Left ventricle myocardium superior (tissue), 1 donor: ENCODE data around the gene COL2A1. TPM values are rescaled to one million over a fixed set of nuclear protein-coding genes. Genes with fewer than 3 reads are reported as not detected.

Source experiments
- ATAC-seq: fragments of 200-7000 bp; cut with Tn5 transposase; one replicate; pipeline ENCODE4 v1.9.1; 2020; ENCODE audit warnings: mild to moderate bottlenecking, moderate library complexity
- DNase-seq: peaks from one replicate; pipeline ENCODE4 v3.0.0-alpha.2; 2020
- intact Hi-C: fragments of 100-400 bp; cut with micrococcal nuclease; formaldehyde crosslinking; loops from one replicate; pipeline ENCODE4 v1.11.0; 2022
- total RNA-seq: library from RNA; stranded (reverse); fragmentation: NEBNext Ultra II Directional; extraction: Animal tissue kit (Norgen Biotek cat#: 25700); gene quantifications from one replicate; pipeline ENCODE4 v1.2.1, GENCODE V29; 2021
- donor health status: DM: no; HTN: yes; CAD: no; lungs with severe emphysema.

Gene COL2A1
- total RNA-seq, 1 donor from 2014 or later, result 0.25 TPM

- intact Hi-C loops, result no loop called here
- DNase-seq (no peak), ATAC-seq (peak; percentile 59)
These were observed 8.3 kb downstream of the COL2A1 start for GRCh38 chr12:47995981-47996401.

GRCh38 chr12:47993491-47993890 lies 10.8 kb downstream of the COL2A1 start:
- DNase-seq (no peak), ATAC-seq (no peak)
- intact Hi-C loops, result no loop called here

GRCh38 chr12:47992776-47993175 lies 11.5 kb downstream of the COL2A1 start:
- intact Hi-C loops, result no loop called here
- ATAC-seq (no peak), DNase-seq (no peak)

- ATAC-seq, result no peak
- no peak for DNase-seq
- intact Hi-C loops, result no loop called here
These were observed 12.9 kb downstream of the COL2A1 start for GRCh38 chr12:47991106-47992061.

- ATAC-seq, result no peak
- no peak for DNase-seq
- intact Hi-C loops, result no loop called here
These were observed 13.7 kb downstream of the COL2A1 start for GRCh38 chr12:47990351-47991105.

- intact Hi-C loops, result no loop called here
- ATAC-seq (no peak), DNase-seq (no peak)
These were observed 14.6 kb downstream of the COL2A1 start for GRCh38 chr12:47989666-47990065.

- intact Hi-C loops, result no loop called here
- ATAC-seq (no peak), DNase-seq (no peak)
These were observed 15.3 kb downstream of the COL2A1 start for GRCh38 chr12:47989023-47989417.

- intact Hi-C loops, result no loop called here
- DNase-seq (no peak), ATAC-seq (peak; percentile 71)
These were observed 15.9 kb downstream of the COL2A1 start for GRCh38 chr12:47988073-47989022.

- peak; percentile 37 for ATAC-seq
- DNase-seq, result no peak
- intact Hi-C loops, result no loop called here
These were observed 16.7 kb downstream of the COL2A1 start for GRCh38 chr12:47987411-47988072.

GRCh38 chr12:47986832-47987231 lies 17.4 kb downstream of the COL2A1 start:
- no peak for ATAC-seq
- intact Hi-C loops, result no loop called here
- no peak for DNase-seq

- ATAC-seq, result no peak
- DNase-seq, result no peak
- intact Hi-C loops, result no loop called here
These were observed 18.0 kb downstream of the COL2A1 start for GRCh38 chr12:47986291-47986660.

GRCh38 chr12:47985596-47986290 lies 18.5 kb downstream of the COL2A1 start:
- no peak for ATAC-seq
- intact Hi-C loops, result no loop called here
- no peak for DNase-seq

- intact Hi-C loops, result no loop called here
- DNase-seq, result no peak
- no peak for ATAC-seq
These were observed 19.9 kb downstream of the COL2A1 start for GRCh38 chr12:47984331-47984801.

GRCh38 chr12:47983541-47984115 lies 20.6 kb downstream of the COL2A1 start:
- no peak for DNase-seq
- no peak for ATAC-seq
- intact Hi-C loops, result no loop called here

GRCh38 chr12:47982770-47983169 lies 21.5 kb downstream of the COL2A1 start:
- DNase-seq (no peak), ATAC-seq (no peak)
- intact Hi-C loops, result no loop called here

GRCh38 chr12:47982311-47982710 lies 22.0 kb downstream of the COL2A1 start:
- intact Hi-C loops, result no loop called here
- DNase-seq (no peak), ATAC-seq (no peak)

GRCh38 chr12:47981496-47982260 lies 22.6 kb downstream of the COL2A1 start:
- ATAC-seq, result no peak
- intact Hi-C loops, result no loop called here
- DNase-seq, result no peak
